ENCODE measurements around the gene SLC25A46.

DNA sequence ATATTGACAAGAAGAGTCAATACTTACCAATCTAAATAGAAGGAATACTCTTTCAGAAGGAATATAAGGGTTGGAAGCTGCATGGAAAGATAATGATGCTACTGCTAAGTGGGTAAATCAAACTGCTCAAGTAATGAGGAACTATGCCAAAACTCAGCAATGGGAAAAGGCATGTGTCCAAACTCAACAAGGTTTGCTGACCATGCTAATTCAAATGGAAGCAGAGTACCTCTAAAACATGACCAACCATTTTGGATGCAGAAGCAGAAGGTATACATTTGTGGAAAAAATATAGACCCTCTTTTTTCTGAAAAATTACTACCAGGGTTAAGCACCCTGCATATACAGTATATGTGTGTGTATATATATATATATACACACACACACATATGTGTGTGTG is 33.5 kb upstream of the SLC25A46 start:
- TF ChIP-seq, protein P1, sequence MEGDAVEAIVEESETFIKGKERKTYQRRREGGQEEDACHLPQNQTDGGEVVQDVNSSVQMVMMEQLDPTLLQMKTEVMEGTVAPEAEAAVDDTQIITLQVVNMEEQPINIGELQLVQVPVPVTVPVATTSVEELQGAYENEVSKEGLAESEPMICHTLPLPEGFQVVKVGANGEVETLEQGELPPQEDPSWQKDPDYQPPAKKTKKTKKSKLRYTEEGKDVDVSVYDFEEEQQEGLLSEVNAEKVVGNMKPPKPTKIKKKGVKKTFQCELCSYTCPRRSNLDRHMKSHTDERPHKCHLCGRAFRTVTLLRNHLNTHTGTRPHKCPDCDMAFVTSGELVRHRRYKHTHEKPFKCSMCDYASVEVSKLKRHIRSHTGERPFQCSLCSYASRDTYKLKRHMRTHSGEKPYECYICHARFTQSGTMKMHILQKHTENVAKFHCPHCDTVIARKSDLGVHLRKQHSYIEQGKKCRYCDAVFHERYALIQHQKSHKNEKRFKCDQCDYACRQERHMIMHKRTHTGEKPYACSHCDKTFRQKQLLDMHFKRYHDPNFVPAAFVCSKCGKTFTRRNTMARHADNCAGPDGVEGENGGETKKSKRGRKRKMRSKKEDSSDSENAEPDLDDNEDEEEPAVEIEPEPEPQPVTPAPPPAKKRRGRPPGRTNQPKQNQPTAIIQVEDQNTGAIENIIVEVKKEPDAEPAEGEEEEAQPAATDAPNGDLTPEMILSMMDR (IDR thresholded peaks at IDR 0.05), result no peak
- TF ChIP-seq POLR2A (IDR thresholded peaks at IDR 0.05), result no peak

Data from heart left ventricle (tissue), 13 donors.